ENCODE measurements around the gene SOX5. TPM values are rescaled to one million over a fixed set of nuclear protein-coding genes. Genes with fewer than 3 reads are reported as not detected.

SOX5 gene
- total RNA-seq, 1 experiment from 2014 or later, result 0.52 TPM

GRCh38 chr12:23684121-23684520 lies 265.3 kb downstream of the SOX5 start:
- POLR2A ChIA-PET, result no interaction called here
- Histone ChIP-seq H2AFZ (ENCODE audit: low read depth, low read length, poor library complexity, severe bottlenecking) (no peak overlapping the region), H3K27ac (ENCODE audit: low read depth, low read length) (no peak overlapping the region), H4K20me1 (ENCODE audit: insufficient read depth) (no peaks in the 10 kb centered on the region), H3K4me1 (ENCODE audit: control insufficient read depth in 1 of 2, insufficient read depth in 2 of 2, low read length in 2 of 2) (no peaks in the 10 kb centered on the region), H3K36me3 (ENCODE audit: control insufficient read depth in 1 of 2, insufficient read depth in 2 of 2, low read length in 2 of 2) (no peaks in the 10 kb centered on the region), H3K4me3 (replicated peaks in 1 of 2; ENCODE audit: low read depth in 1 of 2, low read length in 2 of 2) (no peak overlapping the region), H3K79me2 (ENCODE audit: insufficient read depth, low read length) (no peaks in the 10 kb centered on the region), H3K27me3 (ENCODE audit: insufficient read depth, low read length) (no peaks in the 10 kb centered on the region), H3K9ac (ENCODE audit: low read length) (no peak overlapping the region), H3K4me2 (ENCODE audit: low read length) (no peak overlapping the region), H3K9me3 (ENCODE audit: control insufficient read depth in 1 of 2, insufficient read depth in 1 of 2, low read depth in 1 of 2, low read length in 2 of 2) (peaks cover 7% of the 10 kb centered on the region in 2 experiments; a peak in 1 of 4 replicates), H3K9me2 (ENCODE audit: insufficient read depth) (no peaks in the 10 kb centered on the region)
- no peak for ATAC-seq
- TF ChIP-seq YY1 (IDR thresholded peaks at IDR 0.05; ENCODE audit: extremely low read depth, insufficient replicate concordance, low read depth, low read length) (no peak), JUND (IDR thresholded peaks at IDR 0.05) (no peak), ZNF274 (IDR thresholded peaks at IDR 0.05; ENCODE audit: low read depth, low read length) (no peak), SRF (IDR thresholded peaks at IDR 0.05; ENCODE audit: low read depth) (no peak), EGR1 (IDR thresholded peaks at IDR 0.05; ENCODE audit: low read depth) (no peak), RAD21 (IDR thresholded peaks at IDR 0.05; ENCODE audit: low read depth) (no peak), POLR2A (IDR thresholded peaks at IDR 0.05; ENCODE audit: borderline replicate concordance, extremely low read depth, insufficient read depth, insufficient read length) (no peak), FOSL1 (IDR thresholded peaks at IDR 0.05; ENCODE audit: low read depth) (no peak), POLR2AphosphoS5 (IDR thresholded peaks at IDR 0.05; ENCODE audit: low read depth, low read length) (no peak), ZFX (IDR thresholded peaks at IDR 0.05) (no peak), CTCF (IDR thresholded peaks at IDR 0.05 in 2 of 3, conservative IDR thresholded peaks at IDR 0.05 in 1 of 3; ENCODE audit: borderline replicate concordance in 1 of 3, insufficient read depth in 1 of 3, low read depth in 2 of 3, low read length in 2 of 3) (no peak), TCF7L2 (IDR thresholded peaks at IDR 0.05; ENCODE audit: borderline replicate concordance, extremely low read depth, insufficient read depth, insufficient read length) (no peak), ELF1 (IDR thresholded peaks at IDR 0.05; ENCODE audit: borderline replicate concordance, low read depth) (no peak), ZBTB33 (IDR thresholded peaks at IDR 0.05; ENCODE audit: extremely low read depth, insufficient replicate concordance, low read length) (no peak), EZH2phosphoT487 (IDR thresholded peaks at IDR 0.05; ENCODE audit: borderline replicate concordance) (no peak), EZH2 (IDR thresholded peaks at IDR 0.05) (no peak), ATF3 (IDR thresholded peaks at IDR 0.05) (no peak), CEBPB (IDR thresholded peaks at IDR 0.05; ENCODE audit: low read depth) (no peak), CBX3 (IDR thresholded peaks at IDR 0.05; ENCODE audit: low read depth) (no peak), SIN3A (IDR thresholded peaks at IDR 0.05; ENCODE audit: low read depth) (no peak)
- no TSS peak for BruUV-seq (replicated peaks)
- DNase-seq (ENCODE audit: low read depth, low spot score), result no peak
- intact Hi-C loops (cut with micrococcal nuclease), result no loop called here
- RAD21 ChIA-PET (ENCODE audit: low non-redundant PET in 1 of 2, low total read pairs in 2 of 2, uncharacterized antibody in 2 of 2, unreplicated experiment in 2 of 2), result no interaction called here
- CTCF ChIA-PET, result no interaction called here
